Large intestine (tissue), 12 donors: ENCODE data around the gene XIST. TPM values are rescaled to one million over a fixed set of nuclear protein-coding genes. Genes with fewer than 3 reads are reported as not detected.
"Not testable (repeated sequence)": the region's sequence is repeated elsewhere in the genome, so short reads cannot be mapped to it uniquely, and the experiment has no call there.

Experiments
- DNase-seq, 2 donors: peaks; one replicate each; pipeline versions ENCODE4 v3.0.0 to v3.0.0-alpha.2; 2013
- H3K27ac ChIP-seq: one replicate; pipeline ENCODE4 v1.5.1; 2013; ENCODE audit warnings: low read length
- H3K27me3 ChIP-seq: 2 replicates; pipeline ENCODE4 v1.6.1; 2013; ENCODE audit warnings: low read length; ENCODE audit not compliant: control insufficient read depth, insufficient read depth
- H3K36me3 ChIP-seq: 2 replicates; pipeline ENCODE4 v1.6.1; 2013; ENCODE audit warnings: low read length; ENCODE audit not compliant: control insufficient read depth, insufficient read depth
- H3K4me1 ChIP-seq: one replicate; pipeline ENCODE4 v1.6.1; 2013; ENCODE audit warnings: low read length; ENCODE audit not compliant: control insufficient read depth, insufficient read depth
- H3K4me3 ChIP-seq: one replicate; pipeline ENCODE4 v1.5.1; 2013; ENCODE audit warnings: low read length
- H3K9me3 ChIP-seq: one replicate; pipeline ENCODE4 v1.6.1; 2013; ENCODE audit warnings: mild to moderate bottlenecking, low read depth, low read length, moderate library complexity; ENCODE audit not compliant: control insufficient read depth
- WGBS: methylation state at CpG from one replicate; pipeline ENCODE4 v1.1.5; 2013; ENCODE audit warnings: low lambda C conversion rate; ENCODE audit not compliant: insufficient coverage; 5-methylcytosine and 5-hydroxymethylcytosine counted together
- long read RNA-seq, 11 donors: transcript quantifications; one replicate each; lab custom pipeline, GENCODE V29; 2026
- polyA plus RNA-seq: library from polyadenylated mRNA; unstranded; fragments of 120-200 nt; gene quantifications from one replicate; pipeline ENCODE4 v1.2.1, GENCODE V29; 2013

XIST gene
- 0.42 TPM for polyA plus RNA-seq
- long read RNA-seq, donor 1, full-length matches to known transcripts: 13 of 138 reads
- long read RNA-seq, donor 1, partial matches to known transcripts: 125 of 138 reads
- long read RNA-seq, donor 1, other reads (novel, unspliced or antisense): 0 of 138 reads
- long read RNA-seq, donor 2: 0 reads
- long read RNA-seq, donor 3: 0 reads
- long read RNA-seq, donor 4: 0 reads
- long read RNA-seq, donor 5, full-length matches to known transcripts: 12 of 143 reads
- long read RNA-seq, donor 5, partial matches to known transcripts: 131 of 143 reads
- long read RNA-seq, donor 5, other reads (novel, unspliced or antisense): 0 of 143 reads
- long read RNA-seq, donor 6, full-length matches to known transcripts: 15 of 189 reads
- long read RNA-seq, donor 6, partial matches to known transcripts: 174 of 189 reads
- long read RNA-seq, donor 6, other reads (novel, unspliced or antisense): 0 of 189 reads
- long read RNA-seq, donor 7, full-length matches to known transcripts: 13 of 23 reads
- long read RNA-seq, donor 7, partial matches to known transcripts: 10 of 23 reads
- long read RNA-seq, donor 7, other reads (novel, unspliced or antisense): 0 of 23 reads
- long read RNA-seq, donor 8, full-length matches to known transcripts: 21 of 323 reads
- long read RNA-seq, donor 8, partial matches to known transcripts: 302 of 323 reads
- long read RNA-seq, donor 8, other reads (novel, unspliced or antisense): 0 of 323 reads
- long read RNA-seq, donor 9, full-length matches to known transcripts: 21 of 270 reads
- long read RNA-seq, donor 9, partial matches to known transcripts: 249 of 270 reads
- long read RNA-seq, donor 9, other reads (novel, unspliced or antisense): 0 of 270 reads
- long read RNA-seq, donor 10: 0 reads
- long read RNA-seq, donor 11, full-length matches to known transcripts: 12 of 138 reads
- long read RNA-seq, donor 11, partial matches to known transcripts: 126 of 138 reads
- long read RNA-seq, donor 11, other reads (novel, unspliced or antisense): 0 of 138 reads

DNA sequence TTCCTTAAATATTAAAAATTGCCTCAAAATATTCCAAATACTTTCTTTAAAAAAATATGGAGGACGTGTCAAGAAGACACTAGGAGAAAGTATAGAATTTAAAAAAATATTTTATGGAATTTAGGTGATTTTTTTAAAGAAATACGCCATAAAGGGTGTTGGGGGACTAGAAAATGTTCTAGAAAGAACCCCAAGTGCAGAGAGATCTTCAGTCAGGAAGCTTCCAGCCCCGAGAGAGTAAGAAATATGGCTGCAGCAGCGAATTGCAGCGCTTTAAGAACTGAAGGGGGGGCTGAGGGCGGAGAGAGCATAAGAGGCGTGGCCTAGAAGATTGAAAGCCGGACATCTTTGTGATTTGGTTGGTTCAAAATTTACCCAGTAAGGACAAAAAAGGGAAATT, at the start of gene XIST:
Gene XIST (minus strand): TSS at position 248 of the 400 bp plus-strand sequence.
- no peak within 1 kb of the TSS for H3K4me3 ChIP-seq
- no peaks in the 10 kb centered on the region for H3K9me3 ChIP-seq
- peak in 1 of 2 donors; percentile 69 for DNase-seq
- no peaks in the 10 kb centered on the region for H3K27me3 ChIP-seq
- H3K36me3 ChIP-seq: no peaks in the 10 kb centered on the region
- no peak within 1 kb of the TSS for H3K27ac ChIP-seq
- no peaks in the 10 kb centered on the region for H3K4me1 ChIP-seq
- no CpG with 5 or more reads among the region's 8 CpGs for WGBS

DNA sequence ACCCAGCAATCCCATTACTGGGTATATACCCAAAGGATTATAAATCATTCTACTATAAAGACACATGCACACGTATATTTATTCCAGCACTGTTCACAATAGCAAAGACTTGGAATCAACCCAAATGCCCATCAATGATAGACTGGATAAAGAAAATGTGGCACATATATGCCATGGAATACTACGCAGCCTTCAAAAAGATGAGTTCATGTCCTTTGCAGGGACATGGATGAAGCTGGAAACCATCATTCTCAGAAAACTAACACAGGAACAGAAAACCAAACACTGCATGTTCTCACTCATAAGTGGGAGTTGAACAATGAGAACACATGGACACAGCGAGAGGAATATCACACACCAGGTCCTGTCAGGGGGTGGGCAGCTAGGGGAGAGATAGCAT, 45.8 kb upstream of the XIST start:
- H3K9me3 ChIP-seq, H3K4me3 ChIP-seq, DNase-seq, H3K4me1 ChIP-seq, H3K27ac ChIP-seq, H3K27me3 ChIP-seq, H3K36me3 ChIP-seq: not testable (repeated sequence)
- WGBS: no CpG with 5 or more reads among the region's 3 CpGs

DNA sequence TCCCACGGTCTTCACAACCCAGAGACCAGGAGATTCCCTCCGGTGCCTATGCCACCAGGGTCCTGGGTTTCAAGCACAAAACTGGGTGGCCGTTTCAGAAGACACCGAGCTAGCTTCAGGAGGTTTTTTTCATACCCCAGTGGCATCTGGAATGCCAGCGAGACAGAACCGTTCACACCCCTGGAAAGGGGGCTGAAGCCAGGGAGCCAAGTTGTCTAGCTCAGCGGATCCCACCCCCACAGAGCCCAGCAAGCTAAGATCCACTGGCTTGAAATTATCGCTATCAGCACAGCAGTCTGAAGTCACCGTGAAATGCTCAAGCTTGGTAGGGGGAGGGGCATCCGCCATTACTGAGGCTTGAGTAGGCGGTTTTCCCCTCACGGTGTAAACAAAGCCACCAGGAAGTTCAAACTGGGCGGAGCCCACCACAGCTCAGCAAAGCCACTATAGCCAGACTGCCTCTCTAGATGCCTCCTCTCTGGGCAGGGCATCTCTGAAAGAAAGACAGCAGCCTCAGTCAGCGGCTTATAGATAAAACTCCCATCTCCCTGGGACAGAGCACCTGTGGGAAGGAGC, 40.1 kb upstream of the XIST start:
- WGBS: no CpG with 5 or more reads among the region's 14 CpGs
- not testable (repeated sequence) for H3K27me3 ChIP-seq, H3K4me3 ChIP-seq, H3K27ac ChIP-seq, H3K36me3 ChIP-seq, DNase-seq, H3K4me1 ChIP-seq, H3K9me3 ChIP-seq

DNA sequence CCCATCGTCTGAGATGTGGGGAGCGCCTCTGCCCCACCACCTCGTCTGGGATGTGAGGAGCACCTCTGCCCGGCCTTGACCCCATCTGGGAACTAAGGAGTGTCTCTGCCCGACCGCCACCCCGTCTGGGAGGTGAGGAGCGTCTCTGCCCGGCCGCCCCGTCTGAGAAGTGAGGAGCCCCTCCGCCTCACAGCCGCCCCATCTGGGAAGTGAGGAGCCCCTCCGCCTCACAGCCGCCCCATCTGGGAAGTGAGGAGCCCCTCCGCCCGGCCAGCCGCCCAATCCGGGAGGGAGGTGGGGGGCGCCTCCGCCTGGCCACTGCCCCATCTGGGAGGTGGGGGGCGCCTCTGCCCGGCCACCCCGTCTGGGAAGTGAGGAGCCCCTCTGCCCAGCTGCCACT, 29.7 kb upstream of the XIST start:
- not testable (repeated sequence) for H3K27ac ChIP-seq, H3K4me3 ChIP-seq, H3K27me3 ChIP-seq, H3K36me3 ChIP-seq, DNase-seq, H3K4me1 ChIP-seq
- peaks cover 12% of the 10 kb centered on the region for H3K9me3 ChIP-seq
- WGBS: no CpG with 5 or more reads among the region's 24 CpGs

DNA sequence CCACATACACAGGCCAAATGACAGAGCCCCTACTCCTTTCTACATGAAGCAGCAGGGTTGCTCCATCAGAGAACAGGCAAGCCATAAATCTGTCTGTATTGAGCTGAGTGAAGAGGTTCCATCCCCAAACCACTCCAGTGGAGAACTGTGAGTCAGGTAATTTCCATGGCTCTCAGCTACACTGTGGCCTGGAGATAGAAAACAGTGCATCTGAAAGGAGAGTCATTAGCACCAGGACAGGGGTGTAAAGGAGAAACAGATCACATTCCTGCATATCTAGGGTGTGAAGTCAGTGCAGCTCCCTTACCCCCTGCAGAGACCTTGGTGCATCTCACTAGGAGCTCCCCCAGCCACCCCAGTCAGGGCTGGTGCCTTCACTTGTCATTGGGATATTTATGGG, 25.2 kb upstream of the XIST start:
- Histone ChIP-seq H3K27ac (no peak overlapping the region), H3K4me1 (no peaks in the 10 kb centered on the region), H3K36me3 (no peaks in the 10 kb centered on the region), H3K27me3 (no peaks in the 10 kb centered on the region), H3K4me3 (no peak overlapping the region), H3K9me3 (peaks cover 12% of the 10 kb centered on the region)
- no peak for DNase-seq

DNA sequence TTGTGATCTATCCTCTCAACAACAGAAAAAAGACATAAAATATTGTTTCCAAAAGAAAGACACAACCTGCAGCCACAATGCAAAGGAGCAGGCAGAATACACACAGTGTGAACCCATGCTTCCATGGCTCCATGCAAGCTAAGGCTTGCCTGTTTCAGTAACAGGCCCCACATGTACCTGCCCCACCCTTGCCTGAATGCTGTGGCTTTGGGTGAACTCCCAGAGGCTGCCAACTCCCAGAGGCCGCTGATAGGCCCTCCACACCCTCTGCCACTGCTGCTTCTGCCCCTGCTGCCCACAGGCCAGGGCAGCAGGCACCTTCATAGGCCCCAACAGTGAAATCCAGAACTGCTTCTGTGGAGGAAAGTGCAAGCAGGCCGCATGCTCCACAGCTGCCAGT, 24.4 kb upstream of the XIST start:
- WGBS: no CpG with 5 or more reads among the region's 2 CpGs
- Histone ChIP-seq H3K4me3 (no peak overlapping the region), H3K27ac (no peak overlapping the region), H3K27me3 (no peaks in the 10 kb centered on the region), H3K4me1 (no peaks in the 10 kb centered on the region), H3K9me3 (peaks cover 7% of the 10 kb centered on the region), H3K36me3 (no peaks in the 10 kb centered on the region)
- no peak for DNase-seq

DNA sequence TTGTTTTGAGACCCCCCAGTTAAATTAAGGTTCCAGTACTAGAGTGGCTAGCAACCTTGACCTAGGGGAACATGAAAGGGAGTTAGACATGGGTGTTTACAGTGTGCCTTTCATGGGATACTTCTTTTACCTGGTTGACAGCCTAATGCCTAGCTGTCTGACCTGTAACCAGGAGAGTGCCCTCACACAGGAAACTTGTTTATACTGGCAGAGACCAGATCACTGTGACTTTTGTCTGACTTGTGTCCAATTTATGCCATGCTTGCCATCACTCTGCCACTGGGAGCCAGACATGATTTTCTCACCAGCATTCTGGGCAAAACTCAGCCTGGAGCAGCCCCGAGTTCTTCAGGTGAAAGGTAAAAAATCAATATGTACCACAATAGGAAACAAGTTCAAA, 16.4 kb upstream of the XIST start:
- DNase-seq: no peak
- H3K4me3 ChIP-seq: no peak overlapping the region
- H3K27ac ChIP-seq: no peak overlapping the region
- H3K9me3 ChIP-seq: no peaks in the 10 kb centered on the region
- WGBS: no CpG with 5 or more reads among the region's 1 CpG
- H3K36me3 ChIP-seq: no peaks in the 10 kb centered on the region
- H3K27me3 ChIP-seq: no peaks in the 10 kb centered on the region
- H3K4me1 ChIP-seq: no peaks in the 10 kb centered on the region

DNA sequence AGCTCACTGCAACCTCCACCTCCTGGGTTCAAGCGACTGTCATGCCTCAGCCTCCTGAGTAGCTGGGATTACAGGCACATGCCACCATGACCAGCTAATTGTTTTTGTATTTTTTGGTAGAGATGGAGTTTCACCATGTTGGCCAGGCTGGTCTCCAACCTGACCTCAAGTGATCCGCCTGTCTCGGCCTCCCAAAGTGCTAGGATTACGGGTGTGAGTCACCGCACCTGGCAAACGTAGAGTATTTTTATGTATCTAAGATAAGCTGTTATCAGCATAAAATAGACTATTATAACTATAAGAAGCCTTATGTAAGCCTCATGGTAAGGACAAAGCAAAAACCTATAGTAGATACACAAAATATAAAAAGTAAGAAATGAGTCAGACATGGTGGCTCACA, 14.6 kb upstream of the XIST start:
- no peaks in the 10 kb centered on the region for H3K27me3 ChIP-seq
- H3K4me3 ChIP-seq: no peak overlapping the region
- WGBS: no CpG with 5 or more reads among the region's 6 CpGs
- H3K9me3 ChIP-seq: no peaks in the 10 kb centered on the region
- no peak overlapping the region for H3K27ac ChIP-seq
- DNase-seq: no peak
- H3K4me1 ChIP-seq: no peaks in the 10 kb centered on the region
- no peaks in the 10 kb centered on the region for H3K36me3 ChIP-seq

DNA sequence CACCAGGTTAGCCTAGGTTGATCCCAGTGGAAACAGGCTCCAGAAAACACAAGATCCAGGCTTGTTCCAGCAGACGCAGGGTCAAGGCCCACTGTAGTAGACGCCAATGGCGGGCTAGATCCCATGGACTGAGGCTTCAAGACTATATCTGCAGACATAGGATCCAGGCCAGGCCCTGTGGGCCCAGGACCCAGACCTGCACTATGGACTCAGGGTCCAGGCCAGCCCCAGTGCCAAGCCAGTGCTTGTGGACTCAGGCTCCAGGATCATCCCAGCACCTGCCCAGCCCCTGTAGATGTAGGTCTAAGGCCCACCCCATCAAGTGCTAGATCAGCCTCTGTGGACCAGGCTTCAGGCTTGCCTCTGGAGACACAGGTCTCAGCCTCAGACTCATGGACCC, 11.3 kb upstream of the XIST start:
- no peaks in the 10 kb centered on the region for H3K27me3 ChIP-seq
- WGBS: no CpG with 5 or more reads among the region's 3 CpGs
- no peaks in the 10 kb centered on the region for H3K36me3 ChIP-seq
- no peaks in the 10 kb centered on the region for H3K9me3 ChIP-seq
- H3K27ac ChIP-seq: no peak overlapping the region
- DNase-seq: no peak
- no peak overlapping the region for H3K4me3 ChIP-seq
- no peaks in the 10 kb centered on the region for H3K4me1 ChIP-seq

DNA sequence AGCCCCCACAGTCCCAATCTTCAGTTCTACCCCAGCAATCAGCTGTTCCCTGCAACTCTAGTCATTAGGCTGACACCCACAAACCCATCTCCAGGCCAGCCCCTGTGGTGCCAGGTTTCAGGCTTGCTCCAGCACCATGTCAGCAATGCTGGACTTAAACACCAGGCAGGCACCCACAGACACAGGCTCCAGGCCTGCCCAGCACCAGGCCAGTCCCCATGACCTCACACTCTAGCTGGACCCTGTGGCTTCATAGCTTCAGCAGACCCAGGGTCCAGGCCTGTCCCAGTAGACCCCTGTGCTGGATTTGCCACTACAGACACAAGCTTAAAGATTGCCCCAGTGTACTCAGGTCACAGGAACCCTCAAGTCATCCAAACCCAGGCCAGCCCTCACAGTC, 10.8 kb upstream of the XIST start:
- H3K4me1 ChIP-seq: no peaks in the 10 kb centered on the region
- no peak overlapping the region for H3K27ac ChIP-seq
- H3K9me3 ChIP-seq: no peaks in the 10 kb centered on the region
- no peaks in the 10 kb centered on the region for H3K27me3 ChIP-seq
- no peaks in the 10 kb centered on the region for H3K36me3 ChIP-seq
- no peak for DNase-seq
- H3K4me3 ChIP-seq: no peak overlapping the region
